Activated naive CD4-positive, alpha-beta T cell treated with anti-CD3 and anti-CD28 coated beads for 36 hours (primary cell): ENCODE measurements around the gene ASAP3. TPM values are rescaled to one million over a fixed set of nuclear protein-coding genes. Genes with fewer than 3 reads are reported as not detected.

Experiments used
- CTCF ChIA-PET: fragments of 350-600 bp; sonication (Branson Sonifier 250); formaldehyde crosslinking; loops from one replicate; lab custom pipeline; 2021; ENCODE audit warnings: antibody characterized with exemption; lab: Charles Lee
- DNase-seq: peaks from one replicate; pipeline ENCODE4 v3.0.0-alpha.2; 2020
- H3K27ac Mint-ChIP-seq: one replicate; pipeline ENCODE4 v1.8.0; 2021; ENCODE audit warnings: mild to moderate bottlenecking, mixed read lengths
- H3K27me3 Mint-ChIP-seq: one replicate; pipeline ENCODE4 v1.8.0; 2021; ENCODE audit warnings: low read depth, mixed read lengths
- H3K36me3 Mint-ChIP-seq: one replicate; pipeline ENCODE4 v1.8.0; 2021; ENCODE audit warnings: low read depth, mixed read lengths
- H3K4me1 Mint-ChIP-seq: one replicate; pipeline ENCODE4 v1.8.0; 2021; ENCODE audit warnings: low read depth, mixed read lengths
- H3K4me3 Mint-ChIP-seq: one replicate; pipeline ENCODE4 v1.8.0; 2021; ENCODE audit warnings: mild to moderate bottlenecking, moderate library complexity, mixed read lengths
- H3K9me3 Mint-ChIP-seq: one replicate; pipeline ENCODE4 v1.8.0; 2021; ENCODE audit warnings: mixed read lengths
- intact Hi-C: fragments of 100-400 bp; cut with micrococcal nuclease; formaldehyde crosslinking; loops from one replicate; pipeline ENCODE4 v1.15.1; 2023
- total RNA-seq, 2 experiments: library from RNA; stranded (reverse); gene quantifications; one replicate each; pipeline ENCODE4 v1.2.3, GENCODE V29; 2021

The ASAP3 gene
- total RNA-seq, 2 experiments from 2014 or later: 0.76 to 1.3 TPM

GRCh38 chr1:23471473-23472075, 12.4 kb downstream of the ASAP3 start:
- Mint-ChIP-seq H3K36me3 (no peaks in the 10 kb centered on the region), H3K27ac (no peak overlapping the region), H3K4me1 (no peaks in the 10 kb centered on the region), H3K27me3 (no peaks in the 10 kb centered on the region), H3K4me3 (no peak overlapping the region), H3K9me3 (no peaks in the 10 kb centered on the region)
- CTCF ChIA-PET: no interaction called here
- intact Hi-C loops: no loop called here
- no peak for DNase-seq

- H3K9me3 Mint-ChIP-seq: no peaks in the 10 kb centered on the region
- no peak overlapping the region for H3K4me3 Mint-ChIP-seq
- no peak for DNase-seq
- H3K27me3 Mint-ChIP-seq: no peaks in the 10 kb centered on the region
- no peaks in the 10 kb centered on the region for H3K4me1 Mint-ChIP-seq
- intact Hi-C loops: no loop called here
- H3K36me3 Mint-ChIP-seq: no peaks in the 10 kb centered on the region
- H3K27ac Mint-ChIP-seq: no peak overlapping the region
- CTCF ChIA-PET: interaction anchor here (1.1 kb wide), 1 partner anchor 26 kb away, joined by 5 read pairs; no protein-coding TSS in a partner anchor
These were observed 13.5 kb downstream of the ASAP3 start for GRCh38 chr1:23470282-23471070.

- CTCF ChIA-PET: interaction anchor here (0.6 kb wide), 1 partner anchor 70 kb away, joined by 3 read pairs; no protein-coding TSS in a partner anchor
These were observed 14.5 kb downstream of the ASAP3 start for GRCh38 chr1:23469372-23469982.

GRCh38 chr1:23466423-23466989, 17.5 kb downstream of the ASAP3 start:
- H3K36me3 Mint-ChIP-seq: no peaks in the 10 kb centered on the region
- DNase-seq: no peak
- H3K27me3 Mint-ChIP-seq: no peaks in the 10 kb centered on the region
- H3K4me3 Mint-ChIP-seq: no peak overlapping the region
- CTCF ChIA-PET: interaction anchor here (0.6 to 2.4 kb wide), 2 partner anchors 31 to 191 kb away, joined by 3 to 7 read pairs; no protein-coding TSS in a partner anchor
- H3K9me3 Mint-ChIP-seq: no peaks in the 10 kb centered on the region
- no peaks in the 10 kb centered on the region for H3K4me1 Mint-ChIP-seq
- H3K27ac Mint-ChIP-seq: no peak overlapping the region
- intact Hi-C loops: no loop called here

More at GRCh38 chr1:23469372-23469982, 14.5 kb downstream of the ASAP3 start:
- H3K4me1 Mint-ChIP-seq: no peaks in the 10 kb centered on the region
- H3K4me3 Mint-ChIP-seq: no peak overlapping the region
- intact Hi-C loops: no loop called here
- no peaks in the 10 kb centered on the region for H3K36me3 Mint-ChIP-seq
- no peak for DNase-seq
- no peaks in the 10 kb centered on the region for H3K9me3 Mint-ChIP-seq
- no peak overlapping the region for H3K27ac Mint-ChIP-seq
- no peaks in the 10 kb centered on the region for H3K27me3 Mint-ChIP-seq

- intact Hi-C loops: no loop called here
- no peaks in the 10 kb centered on the region for H3K4me1 Mint-ChIP-seq
- H3K27ac Mint-ChIP-seq: no peak overlapping the region
- no peaks in the 10 kb centered on the region for H3K9me3 Mint-ChIP-seq
- no peaks in the 10 kb centered on the region for H3K36me3 Mint-ChIP-seq
- CTCF ChIA-PET: interaction anchor here (0.6 kb wide), 1 partner anchor 170 kb away, joined by 3 read pairs; no protein-coding TSS in a partner anchor
- DNase-seq: no peak
- no peak overlapping the region for H3K4me3 Mint-ChIP-seq
- no peaks in the 10 kb centered on the region for H3K27me3 Mint-ChIP-seq
These were observed 20.7 kb downstream of the ASAP3 start for GRCh38 chr1:23463286-23463685.

- no peaks in the 10 kb centered on the region for H3K27me3 Mint-ChIP-seq
- no peak for DNase-seq
- no peaks in the 10 kb centered on the region for H3K9me3 Mint-ChIP-seq
These were observed 21.2 kb downstream of the ASAP3 start for GRCh38 chr1:23462766-23463165.

GRCh38 chr1:23461050-23461449, 22.9 kb downstream of the ASAP3 start:
- no peak for DNase-seq
- no peaks in the 10 kb centered on the region for H3K9me3 Mint-ChIP-seq
- H3K36me3 Mint-ChIP-seq: no peaks in the 10 kb centered on the region
- no peaks in the 10 kb centered on the region for H3K27me3 Mint-ChIP-seq
- H3K4me1 Mint-ChIP-seq: peaks cover 3% of the 10 kb centered on the region
- CTCF ChIA-PET: interaction anchor here (0.8 kb wide), 1 partner anchor 46 kb away, joined by 3 read pairs; no protein-coding TSS in a partner anchor
- intact Hi-C loops: no loop called here
- H3K27ac Mint-ChIP-seq: no peak overlapping the region
- no peak overlapping the region for H3K4me3 Mint-ChIP-seq

More at GRCh38 chr1:23462766-23463165, 21.2 kb downstream of the ASAP3 start:
- Mint-ChIP-seq H3K27ac (no peak overlapping the region), H3K36me3 (no peaks in the 10 kb centered on the region), H3K4me1 (no peaks in the 10 kb centered on the region), H3K4me3 (no peak overlapping the region)
- intact Hi-C loops: no loop called here
- CTCF ChIA-PET: interaction anchor here (0.6 kb wide), 1 partner anchor 170 kb away, joined by 3 read pairs; no protein-coding TSS in a partner anchor

- no peak overlapping the region for H3K27ac Mint-ChIP-seq
- CTCF ChIA-PET: interaction anchor here (0.6 kb wide), 1 partner anchor 523 kb away, joined by 3 read pairs; no protein-coding TSS in a partner anchor
- intact Hi-C loops: no loop called here
- H3K4me1 Mint-ChIP-seq: peaks cover 3% of the 10 kb centered on the region
- no peaks in the 10 kb centered on the region for H3K27me3 Mint-ChIP-seq
- no peak overlapping the region for H3K4me3 Mint-ChIP-seq
- DNase-seq: no peak
- no peaks in the 10 kb centered on the region for H3K9me3 Mint-ChIP-seq
- no peaks in the 10 kb centered on the region for H3K36me3 Mint-ChIP-seq
These were observed 23.5 kb downstream of the ASAP3 start for GRCh38 chr1:23460519-23460918.

GRCh38 chr1:23459338-23459757, 24.6 kb downstream of the ASAP3 start:
- intact Hi-C loops: no loop called here
- Mint-ChIP-seq H3K36me3 (no peaks in the 10 kb centered on the region), H3K4me1 (peaks cover 3% of the 10 kb centered on the region), H3K27me3 (no peaks in the 10 kb centered on the region), H3K9me3 (no peaks in the 10 kb centered on the region), H3K4me3 (no peak overlapping the region), H3K27ac (no peak overlapping the region)
- no peak for DNase-seq
- CTCF ChIA-PET: interaction anchor here (0.5 to 0.6 kb wide), 2 partner anchors 278 to 299 kb away, joined by 3 read pairs; no protein-coding TSS in a partner anchor

- DNase-seq: no peak
- Mint-ChIP-seq H3K9me3 (no peaks in the 10 kb centered on the region), H3K27ac (no peak overlapping the region), H3K27me3 (no peaks in the 10 kb centered on the region), H3K36me3 (no peaks in the 10 kb centered on the region), H3K4me1 (peaks cover 16% of the 10 kb centered on the region), H3K4me3 (no peak overlapping the region)
- intact Hi-C loops: no loop called here
- CTCF ChIA-PET: no interaction called here
These were observed 27.8 kb downstream of the ASAP3 start for GRCh38 chr1:23456226-23456625.

GRCh38 chr1:23453455-23454000, 30.5 kb downstream of the ASAP3 start:
- Mint-ChIP-seq H3K4me3 (no peak overlapping the region), H3K4me1 (peaks cover 16% of the 10 kb centered on the region), H3K9me3 (no peaks in the 10 kb centered on the region), H3K27me3 (no peaks in the 10 kb centered on the region), H3K27ac (no peak overlapping the region), H3K36me3 (no peaks in the 10 kb centered on the region)
- intact Hi-C loops: no loop called here
- CTCF ChIA-PET: interaction anchor here (0.6 kb wide), 1 partner anchor 60 kb away, joined by 4 read pairs; no protein-coding TSS in a partner anchor
- DNase-seq: no peak
